SU-DHL-6 (cell line): ENCODE results near the gene ZIC2.

Experiments
- H2AFZ ChIP-seq: fragments of 200-600 bp; sonication (generic); 2 replicates; pipeline ENCODE4 v1.6.1; 2014; ENCODE audit warnings: low read depth, mild to moderate bottlenecking, moderate library complexity, mixed read lengths, antibody characterized with exemption, low read length; ENCODE audit not compliant: severe bottlenecking
- H3F3A ChIP-seq: fragments of 200-600 bp; shearing (Covaris generic); 2 replicates; pipeline ENCODE4 v1.6.0; 2016; ENCODE audit warnings: antibody characterized with exemption, mild to moderate bottlenecking; ENCODE audit not compliant: insufficient read depth
- H3K27ac ChIP-seq: fragments of 200-600 bp; sonication (generic); 2 replicates; pipeline ENCODE4 v1.5.1; 2016; ENCODE audit warnings: low read depth, mild to moderate bottlenecking, low read length, moderate library complexity, mixed read lengths
- H3K27me3 ChIP-seq: fragments of 200-600 bp; sonication (generic), shearing (Covaris generic); 2 replicates; pipeline ENCODE4 v1.6.0; 2014; ENCODE audit warnings: mild to moderate bottlenecking, low read length
- H3K36me3 ChIP-seq: fragments of 200-600 bp; sonication (generic); 2 replicates; pipeline ENCODE4 v1.6.1; 2014; ENCODE audit warnings: mild to moderate bottlenecking, low read length, mixed read lengths
- H3K4me2 ChIP-seq: fragments of 300-600, 200-600 bp; shearing (Covaris generic), sonication (generic); 2 replicates; pipeline ENCODE4 v1.6.0; 2014; ENCODE audit warnings: low read length, low read depth, mild to moderate bottlenecking; ENCODE audit not compliant: poor library complexity, severe bottlenecking
- H3K4me3 ChIP-seq: fragments of 200-600 bp; sonication (generic); 2 replicates; pipeline ENCODE4 v1.5.1; 2014; ENCODE audit warnings: antibody characterized with exemption, low read length, mild to moderate bottlenecking, mixed read lengths; ENCODE audit not compliant: insufficient read depth, poor library complexity, severe bottlenecking
- H3K79me2 ChIP-seq: fragments of 200-600 bp; sonication (generic); 2 replicates; pipeline ENCODE4 v1.6.1; 2014; ENCODE audit warnings: mild to moderate bottlenecking, low read length, moderate library complexity; ENCODE audit not compliant: insufficient read depth
- H3K9ac ChIP-seq: fragments of 200-600 bp; sonication (generic); 2 replicates; pipeline ENCODE4 v1.7.0; 2014; ENCODE audit warnings: mild to moderate bottlenecking, low read length
- H3K9me2 ChIP-seq: fragments of 200-600 bp; sonication (generic); replicated peaks from 2 replicates; pipeline ENCODE4 v1.6.1; 2014; ENCODE audit warnings: low read length; ENCODE audit not compliant: insufficient read depth
- H3K9me3 ChIP-seq: fragments of 200-600 bp; sonication (generic); 2 replicates; pipeline ENCODE4 v1.6.1; 2014; ENCODE audit warnings: low read length, mixed read lengths; ENCODE audit not compliant: insufficient read depth
- H4K20me1 ChIP-seq: fragments of 200-600 bp; sonication (generic); 2 replicates; pipeline ENCODE4 v1.6.1; 2014; ENCODE audit warnings: low read depth, mild to moderate bottlenecking, antibody characterized with exemption, low read length, moderate library complexity, mixed read lengths
- CTCF ChIP-seq: fragments of 200-600 bp; sonication (generic); IDR thresholded peaks from one replicate; pipeline ENCODE4 v1.5.1; 2017; ENCODE audit warnings: antibody characterized with exemption, mild to moderate bottlenecking, low read length, moderate library complexity; ENCODE audit not compliant: insufficient read depth, poor library complexity, severe bottlenecking
- EZH2phosphoT487 ChIP-seq: fragments of 200-600 bp; sonication (generic), shearing (Covaris generic); conservative IDR thresholded peaks from 2 replicates; pipeline ENCODE4 v1.6.1; 2018; ENCODE audit warnings: mild to moderate bottlenecking, antibody characterized with exemption, low read length, moderate library complexity, mixed read lengths

The ZIC2 gene

GRCh38 chr13:99974296-99974938, 7.2 kb upstream of the ZIC2 start:
- no peak for TF ChIP-seq EZH2phosphoT487
- TF ChIP-seq CTCF, result no peak
- H3K9me2 ChIP-seq, result no peaks in the 10 kb centered on the region
- H3K9ac ChIP-seq, result no peak overlapping the region
- H3K79me2 ChIP-seq, result no peaks in the 10 kb centered on the region
- no peaks in the 10 kb centered on the region for H3F3A ChIP-seq
- H3K4me3 ChIP-seq, result no peak overlapping the region
- H3K27me3 ChIP-seq, result no peaks in the 10 kb centered on the region
- no peaks in the 10 kb centered on the region for H4K20me1 ChIP-seq
- H3K27ac ChIP-seq, result no peak overlapping the region
- H3K36me3 ChIP-seq, result no peaks in the 10 kb centered on the region
- H3K4me2 ChIP-seq, result no peak overlapping the region
- no peaks in the 10 kb centered on the region for H3K9me3 ChIP-seq
- H2AFZ ChIP-seq, result no peak overlapping the region

- no peaks in the 10 kb centered on the region for H3K79me2 ChIP-seq
- no peaks in the 10 kb centered on the region for H3K9me3 ChIP-seq
- no peaks in the 10 kb centered on the region for H3K9me2 ChIP-seq
- no peaks in the 10 kb centered on the region for H3K27me3 ChIP-seq
- no peaks in the 10 kb centered on the region for H3K36me3 ChIP-seq
- H4K20me1 ChIP-seq, result no peaks in the 10 kb centered on the region
- no peak overlapping the region for H3K4me2 ChIP-seq
- no peak overlapping the region for H3K27ac ChIP-seq
- no peaks in the 10 kb centered on the region for H3F3A ChIP-seq
- no peak overlapping the region for H3K9ac ChIP-seq
- no peak overlapping the region for H2AFZ ChIP-seq
- H3K4me3 ChIP-seq, result no peak overlapping the region
- TF ChIP-seq CTCF, result no peak
- TF ChIP-seq EZH2phosphoT487, result no peak
Measured at GRCh38 chr13:99974939-99975561, 6.5 kb upstream of the ZIC2 start.

- no peaks in the 10 kb centered on the region for H3K9me2 ChIP-seq
- H3K79me2 ChIP-seq, result no peaks in the 10 kb centered on the region
- no peaks in the 10 kb centered on the region for H3K27me3 ChIP-seq
- no peaks in the 10 kb centered on the region for H3F3A ChIP-seq
- no peak overlapping the region for H3K4me2 ChIP-seq
- H3K9ac ChIP-seq, result no peak overlapping the region
- H3K36me3 ChIP-seq, result no peaks in the 10 kb centered on the region
- H2AFZ ChIP-seq, result no peak overlapping the region
- no peak for TF ChIP-seq EZH2phosphoT487
- no peak for TF ChIP-seq CTCF
- no peak overlapping the region for H3K27ac ChIP-seq
- H4K20me1 ChIP-seq, result no peaks in the 10 kb centered on the region
- no peak overlapping the region for H3K4me3 ChIP-seq
- H3K9me3 ChIP-seq, result no peaks in the 10 kb centered on the region
Measured at GRCh38 chr13:99975626-99976025, 6.0 kb upstream of the ZIC2 start.
